Hepatocyte (in vitro differentiated cells): Measurements from ENCODE around the gene APBA2.

ENCODE experiments used
- EZH2 ChIP-seq: fragments of 200-600 bp; sonication (generic); IDR thresholded peaks from 2 replicates; pipeline ENCODE4 v1.6.1; 2016; ENCODE audit warnings: antibody characterized with exemption, mild to moderate bottlenecking, borderline replicate concordance
- TF ChIP-seq, protein P1 (sequence below): fragments of 200-600 bp; sonication (generic); IDR thresholded peaks from 2 replicates; pipeline ENCODE4 v1.5.1; 2016; ENCODE audit warnings: antibody characterized with exemption, mild to moderate bottlenecking; ENCODE audit not compliant: poor library complexity

DNA sequence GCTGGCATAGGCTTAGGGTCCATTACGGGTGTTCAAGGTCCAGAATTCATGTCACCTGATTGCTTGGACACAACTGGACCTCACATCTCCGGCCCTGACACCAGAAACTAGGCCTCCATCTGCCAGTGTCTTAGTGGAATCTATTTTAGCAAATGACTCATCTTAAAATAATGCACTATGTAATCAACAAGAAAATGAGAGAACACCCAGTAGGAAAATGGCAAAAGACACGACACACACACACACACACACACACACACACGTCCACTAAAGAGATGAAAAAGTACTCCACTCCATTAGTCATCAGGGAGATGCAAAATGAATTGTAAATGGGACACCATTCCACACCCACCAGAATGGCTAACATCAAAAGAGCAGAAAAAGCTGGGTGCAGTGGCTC is 11.2 kb downstream of the APBA2 start:
- TF ChIP-seq, protein P1, sequence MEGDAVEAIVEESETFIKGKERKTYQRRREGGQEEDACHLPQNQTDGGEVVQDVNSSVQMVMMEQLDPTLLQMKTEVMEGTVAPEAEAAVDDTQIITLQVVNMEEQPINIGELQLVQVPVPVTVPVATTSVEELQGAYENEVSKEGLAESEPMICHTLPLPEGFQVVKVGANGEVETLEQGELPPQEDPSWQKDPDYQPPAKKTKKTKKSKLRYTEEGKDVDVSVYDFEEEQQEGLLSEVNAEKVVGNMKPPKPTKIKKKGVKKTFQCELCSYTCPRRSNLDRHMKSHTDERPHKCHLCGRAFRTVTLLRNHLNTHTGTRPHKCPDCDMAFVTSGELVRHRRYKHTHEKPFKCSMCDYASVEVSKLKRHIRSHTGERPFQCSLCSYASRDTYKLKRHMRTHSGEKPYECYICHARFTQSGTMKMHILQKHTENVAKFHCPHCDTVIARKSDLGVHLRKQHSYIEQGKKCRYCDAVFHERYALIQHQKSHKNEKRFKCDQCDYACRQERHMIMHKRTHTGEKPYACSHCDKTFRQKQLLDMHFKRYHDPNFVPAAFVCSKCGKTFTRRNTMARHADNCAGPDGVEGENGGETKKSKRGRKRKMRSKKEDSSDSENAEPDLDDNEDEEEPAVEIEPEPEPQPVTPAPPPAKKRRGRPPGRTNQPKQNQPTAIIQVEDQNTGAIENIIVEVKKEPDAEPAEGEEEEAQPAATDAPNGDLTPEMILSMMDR = no peak
- TF ChIP-seq EZH2 = no peak
